ENCODE results near the gene DCDC2C. TPM values are rescaled to one million over a fixed set of nuclear protein-coding genes. Genes with fewer than 3 reads are reported as not detected.

Gene DCDC2C
- total RNA-seq, 1 experiment from 2014 or later = not detected

- in situ Hi-C loops (cut with HindIII; ENCODE audit: low pct_unique_long_range_greater_than_20kb, low sequenced_read_pairs) (no loop called here), intact Hi-C loops (cut with micrococcal nuclease; ENCODE audit: unreplicated experiment) (no loop called here)
- TF ChIP-seq SIN3A (IDR thresholded peaks at IDR 0.05; ENCODE audit: borderline replicate concordance, insufficient read depth, low read depth, low read length) (no peak), POLR2AphosphoS5 (IDR thresholded peaks at IDR 0.05; ENCODE audit: low read depth, low read length) (no peak), TCF7L2 (IDR thresholded peaks at IDR 0.05; ENCODE audit: low read depth, low read length) (no peak), REST (IDR thresholded peaks at IDR 0.05; ENCODE audit: insufficient read depth in 1 of 2, low read depth in 2 of 2, low read length in 1 of 2) (no peak), CTCF (IDR thresholded peaks at IDR 0.05) (no peak)
- POLR2A ChIA-PET = no interaction called here
- Histone ChIP-seq H3K4me1 (ENCODE audit: control insufficient read depth, insufficient read depth, low read length) (no peaks in the 10 kb centered on the region), H3K27ac (ENCODE audit: low read length) (no peak overlapping the region), H3K36me3 (ENCODE audit: control insufficient read depth, insufficient read depth, low read length) (no peaks in the 10 kb centered on the region), H3K4me3 (ENCODE audit: low read depth in 2 of 2, low read length in 2 of 2) (no peak overlapping the region), H3K9me3 (ENCODE audit: control insufficient read depth, insufficient read depth, low read depth, low read length) (no peaks in the 10 kb centered on the region), H3K27me3 (ENCODE audit: control insufficient read depth, insufficient read depth, low read length) (peaks cover 4% of the 10 kb centered on the region; the same call in 1 of the 2 replicates)
- CTCF ChIA-PET = no interaction called here
- BruUV-seq (replicated peaks) = no TSS peak
- ATAC-seq (0 out of 2 replicates have a peak, but pooled peaks have one; percentile 39), DNase-seq (ENCODE audit: low read depth, low spot score) (no peak)
Observed at GRCh38 chr2:3672861-3673678, 30.3 kb upstream of the DCDC2C start.

- ChIA-PET POLR2A (no interaction called here), CTCF (no interaction called here)
- no peak overlapping the region for H3K4me3 ChIP-seq (ENCODE audit: low read depth in 2 of 2, low read length in 2 of 2)
- in situ Hi-C loops (cut with HindIII; ENCODE audit: low pct_unique_long_range_greater_than_20kb, low sequenced_read_pairs) = no loop called here
- H3K27me3 ChIP-seq (ENCODE audit: control insufficient read depth, insufficient read depth, low read length) = peaks cover 4% of the 10 kb centered on the region; the same call in 1 of the 2 replicates
- no peak overlapping the region for H3K27ac ChIP-seq (ENCODE audit: low read length)
- no TSS peak for BruUV-seq (replicated peaks)
- H3K36me3 ChIP-seq (ENCODE audit: control insufficient read depth, insufficient read depth, low read length) = no peaks in the 10 kb centered on the region
- H3K9me3 ChIP-seq (ENCODE audit: control insufficient read depth, insufficient read depth, low read depth, low read length) = no peaks in the 10 kb centered on the region
- TF ChIP-seq CTCF (IDR thresholded peaks at IDR 0.05) (no peak), SIN3A (IDR thresholded peaks at IDR 0.05; ENCODE audit: borderline replicate concordance, insufficient read depth, low read depth, low read length) (no peak), TCF7L2 (IDR thresholded peaks at IDR 0.05; ENCODE audit: low read depth, low read length) (no peak), REST (IDR thresholded peaks at IDR 0.05; ENCODE audit: insufficient read depth in 1 of 2, low read depth in 2 of 2, low read length in 1 of 2) (no peak), POLR2AphosphoS5 (IDR thresholded peaks at IDR 0.05; ENCODE audit: low read depth, low read length) (no peak)
- ATAC-seq = no peak
- H3K4me1 ChIP-seq (ENCODE audit: control insufficient read depth, insufficient read depth, low read length) = no peaks in the 10 kb centered on the region
- no peak for DNase-seq (ENCODE audit: low read depth, low spot score)
- intact Hi-C loops (cut with micrococcal nuclease; ENCODE audit: unreplicated experiment) = no loop called here
Observed at GRCh38 chr2:3674066-3674845, 29.1 kb upstream of the DCDC2C start.

All from Panc1 (cell line).